K562 (cell line): Measurements from ENCODE around the gene LIMCH1. TPM values are rescaled to one million over a fixed set of nuclear protein-coding genes. Genes with fewer than 3 reads are reported as not detected.

ENCODE experiments used
- ADNP ChIP-seq: fragments of 200-800 bp; sonication (Bioruptor generic); IDR thresholded peaks from 2 replicates; pipeline ENCODE4 v1.6.1; 2016; ENCODE audit warnings: missing genetic modification characterization, missing compliant biosample characterization
- CTBP1 ChIP-seq: fragments of 450-650 bp; IDR thresholded peaks from 2 replicates; pipeline ENCODE4 v1.6.1; 2016; ENCODE audit warnings: borderline replicate concordance
- ETS2 ChIP-seq: IDR thresholded peaks from 2 replicates; pipeline ENCODE4 v1.6.1; 2016; ENCODE audit warnings: borderline replicate concordance, missing genetic modification characterization, mild to moderate bottlenecking, moderate library complexity, missing compliant biosample characterization; ENCODE audit not compliant: poor library complexity, severe bottlenecking
- FOSL1 ChIP-seq: fragments of 200-800 bp; sonication (Bioruptor generic); conservative IDR thresholded peaks from 2 replicates; pipeline ENCODE4 v1.6.1; 2016; ENCODE audit warnings: missing genetic modification characterization, missing compliant biosample characterization
- IRF2 ChIP-seq: sonication (generic); formaldehyde crosslinking; IDR thresholded peaks from 2 replicates; pipeline ENCODE4 v1.8.1; 2022; ENCODE audit warnings: mild to moderate bottlenecking, missing genetic modification reagents
- MYBL2 ChIP-seq, 2 experiments: fragments of 450-650 bp in 1 of 2; sonication (generic) in 1 of 2; formaldehyde crosslinking in 1 of 2; IDR thresholded peaks; 2 replicates each; pipeline versions ENCODE4 v1.6.1 to v1.8.1; 2017 to 2022; ENCODE audit warnings: borderline replicate concordance in 1 of 2, inconsistent platforms in 1 of 2, low read depth in 1 of 2, mild to moderate bottlenecking in 1 of 2, missing genetic modification reagents in 1 of 2, moderate library complexity in 1 of 2
- NFRKB ChIP-seq: fragments of 450-650 bp; IDR thresholded peaks from 2 replicates; pipeline ENCODE4 v1.6.1; 2016; ENCODE audit warnings: low read depth
- SNIP1 ChIP-seq: fragments of 450-650 bp; IDR thresholded peaks from 2 replicates; pipeline ENCODE4 v1.7.1; 2017; ENCODE audit warnings: low read depth, mild to moderate bottlenecking
- ZNF174 ChIP-seq: fragments of 250-450 bp; sonication (Bioruptor Pico); IDR thresholded peaks from 2 replicates; pipeline ENCODE4 v1.4.0; 2020; ENCODE audit warnings: mild to moderate bottlenecking
- polyA plus RNA-seq, 8 experiments: library from polyadenylated mRNA; depleted of rRNA in 4 of 8; stranded (reverse) in 5 of 8; unstranded in 3 of 8; fragments of >200 nt; fragmentation: Nextera tagmentation in 2 of 8; fragmentation: Illumina TruSeq in 1 of 8; extraction: Ambion mirVana in 2 of 8; extraction: Trizol in 1 of 8; gene quantifications; 2 replicates each; pipeline versions ENCODE4 v1.2.1 to v1.2.3, GENCODE V29; 2011 to 2014; ENCODE audit warnings: inconsistent platforms in 1 of 8, missing spikeins in 1 of 8
- total RNA-seq, 7 experiments: library from RNA; depleted of rRNA in 6 of 7; stranded (reverse); fragments of >200 nt in 6 of 7; fragmentation: Illumina TruSeq in 2 of 7; extraction: Trizol in 2 of 7; gene quantifications; 2 replicates each; pipeline versions ENCODE4 v1.2.1 to v1.2.3, GENCODE V29; 2011 to 2021; ENCODE audit warnings: low replicate concordance in 1 of 7
- TF ChIP-seq, protein P1 (sequence below): fragments of 150-350 bp; conservative IDR thresholded peaks from 2 replicates; pipeline ENCODE4 v1.6.1; 2014; ENCODE audit warnings: low read length
- TF ChIP-seq, protein P2 (sequence below): fragments of 250-450 bp; sonication (Bioruptor Pico); IDR thresholded peaks from 2 replicates; pipeline ENCODE4 v1.4.0; 2020; ENCODE audit warnings: mild to moderate bottlenecking, moderate library complexity
- TF ChIP-seq, protein P3 (sequence below), 2 experiments: IDR thresholded peaks; 2 replicates each; pipeline ENCODE4 v1.6.1; 2011; ENCODE audit warnings: borderline replicate concordance in 1 of 2, control low read depth in 1 of 2, low read depth in 1 of 2, low read length in 1 of 2, mild to moderate bottlenecking in 1 of 2, mixed read lengths in 1 of 2, moderate library complexity in 1 of 2; ENCODE audit not compliant: insufficient read depth in 1 of 2, insufficient read length in 1 of 2, poor library complexity in 1 of 2, severe bottlenecking in 1 of 2; ENCODE audit errors: extremely low read depth in 1 of 2

The LIMCH1 gene
- total and polyA plus RNA-seq, 9 of the 15 experiments (the other 6 are each of a cell fraction or from before 2014, with no cell fraction given), result 0.35 TPM; not detected in 8

DNA sequence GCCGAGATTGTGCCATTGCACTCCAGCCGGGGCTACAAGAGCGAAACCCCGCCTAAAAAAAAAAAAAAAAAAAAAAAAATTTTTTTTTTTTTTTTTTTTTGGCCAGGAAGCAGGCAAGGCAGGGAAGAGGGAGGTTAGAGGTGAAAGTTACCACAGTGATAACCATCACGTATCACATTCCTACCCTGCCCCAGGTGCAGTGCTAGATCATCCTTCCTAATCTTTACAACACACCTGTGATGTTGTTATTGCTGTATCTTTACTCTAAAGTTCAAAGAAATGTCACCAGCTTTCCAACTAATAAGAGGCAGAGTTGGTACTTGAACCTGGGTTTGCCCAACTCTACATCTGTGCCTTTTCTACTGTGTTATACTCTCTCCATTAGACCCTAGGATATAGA is 7.2 kb upstream of the LIMCH1 start (continued):
- TF ChIP-seq MYBL2 (IDR thresholded peaks at IDR 0.05; ENCODE audit: low read depth), result no peak
- TF ChIP-seq MYBL2 (CRISPR knock-in tag; IDR thresholded peaks at IDR 0.05; ENCODE audit: borderline replicate concordance), result no peak
- TF ChIP-seq, protein P1, sequence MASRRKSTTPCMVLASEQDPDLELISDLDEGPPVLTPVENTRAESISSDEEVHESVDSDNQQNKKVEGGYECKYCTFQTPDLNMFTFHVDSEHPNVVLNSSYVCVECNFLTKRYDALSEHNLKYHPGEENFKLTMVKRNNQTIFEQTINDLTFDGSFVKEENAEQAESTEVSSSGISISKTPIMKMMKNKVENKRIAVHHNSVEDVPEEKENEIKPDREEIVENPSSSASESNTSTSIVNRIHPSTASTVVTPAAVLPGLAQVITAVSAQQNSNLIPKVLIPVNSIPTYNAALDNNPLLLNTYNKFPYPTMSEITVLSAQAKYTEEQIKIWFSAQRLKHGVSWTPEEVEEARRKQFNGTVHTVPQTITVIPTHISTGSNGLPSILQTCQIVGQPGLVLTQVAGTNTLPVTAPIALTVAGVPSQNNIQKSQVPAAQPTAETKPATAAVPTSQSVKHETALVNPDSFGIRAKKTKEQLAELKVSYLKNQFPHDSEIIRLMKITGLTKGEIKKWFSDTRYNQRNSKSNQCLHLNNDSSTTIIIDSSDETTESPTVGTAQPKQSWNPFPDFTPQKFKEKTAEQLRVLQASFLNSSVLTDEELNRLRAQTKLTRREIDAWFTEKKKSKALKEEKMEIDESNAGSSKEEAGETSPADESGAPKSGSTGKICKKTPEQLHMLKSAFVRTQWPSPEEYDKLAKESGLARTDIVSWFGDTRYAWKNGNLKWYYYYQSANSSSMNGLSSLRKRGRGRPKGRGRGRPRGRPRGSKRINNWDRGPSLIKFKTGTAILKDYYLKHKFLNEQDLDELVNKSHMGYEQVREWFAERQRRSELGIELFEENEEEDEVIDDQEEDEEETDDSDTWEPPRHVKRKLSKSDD, result no peak
- TF ChIP-seq, protein P2, sequence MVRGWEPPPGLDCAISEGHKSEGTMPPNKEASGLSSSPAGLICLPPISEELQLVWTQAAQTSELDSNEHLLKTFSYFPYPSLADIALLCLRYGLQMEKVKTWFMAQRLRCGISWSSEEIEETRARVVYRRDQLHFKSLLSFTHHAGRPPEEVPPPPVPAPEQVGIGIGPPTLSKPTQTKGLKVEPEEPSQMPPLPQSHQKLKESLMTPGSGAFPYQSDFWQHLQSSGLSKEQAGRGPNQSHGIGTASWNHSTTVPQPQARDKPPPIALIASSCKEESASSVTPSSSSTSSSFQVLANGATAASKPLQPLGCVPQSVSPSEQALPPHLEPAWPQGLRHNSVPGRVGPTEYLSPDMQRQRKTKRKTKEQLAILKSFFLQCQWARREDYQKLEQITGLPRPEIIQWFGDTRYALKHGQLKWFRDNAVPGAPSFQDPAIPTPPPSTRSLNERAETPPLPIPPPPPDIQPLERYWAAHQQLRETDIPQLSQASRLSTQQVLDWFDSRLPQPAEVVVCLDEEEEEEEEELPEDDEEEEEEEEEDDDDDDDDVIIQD (CRISPR knock-in tag), result no peak
- no peak for TF ChIP-seq SNIP1
- TF ChIP-seq NFRKB, result no peak
- TF ChIP-seq ETS2 (tag), result no peak
- TF ChIP-seq ADNP (tag), result no peak
- TF ChIP-seq, protein P3, sequence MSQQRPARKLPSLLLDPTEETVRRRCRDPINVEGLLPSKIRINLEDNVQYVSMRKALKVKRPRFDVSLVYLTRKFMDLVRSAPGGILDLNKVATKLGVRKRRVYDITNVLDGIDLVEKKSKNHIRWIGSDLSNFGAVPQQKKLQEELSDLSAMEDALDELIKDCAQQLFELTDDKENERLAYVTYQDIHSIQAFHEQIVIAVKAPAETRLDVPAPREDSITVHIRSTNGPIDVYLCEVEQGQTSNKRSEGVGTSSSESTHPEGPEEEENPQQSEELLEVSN (IDR thresholded peaks at IDR 0.05; ENCODE audit: borderline replicate concordance in 1 of 2, extremely low read depth in 1 of 2, insufficient read depth in 1 of 2, insufficient read length in 1 of 2, low read depth in 1 of 2, low read length in 1 of 2, poor library complexity in 1 of 2, severe bottlenecking in 1 of 2), result no peak
- no peak for TF ChIP-seq IRF2
- TF ChIP-seq FOSL1 (tag), result no peak
- TF ChIP-seq ZNF174 (CRISPR knock-in tag), result no peak
- TF ChIP-seq CTBP1, result no peak
